A549 (cell line): ENCODE measurements around the gene ATP8B4. TPM values are rescaled to one million over a fixed set of nuclear protein-coding genes. Genes with fewer than 3 reads are reported as not detected.

ENCODE experiments used
- ATAC-seq, 2 experiments: fragments of 200-7000 bp in 1 of 2; fragments of >200 bp in 1 of 2; cut with Nextera tagmentation in 1 of 2; cut with Tn5 transposase in 1 of 2; 3 replicates each; pipeline versions ENCODE4 v1.8.0 to v1.9.1; 2018 to 2020; ENCODE audit warnings: mild to moderate bottlenecking in 1 of 2, moderate library complexity in 1 of 2
- CTCF ChIA-PET: fragments of 300-600 bp; sonication (Branson Sonifier 250); formaldehyde crosslinking; extraction: SDS; loops from one replicate; lab custom pipeline; 2021; ENCODE audit warnings: antibody characterized with exemption, inconsistent platforms; lab: Yijun Ruan, JAX
- POLR2A ChIA-PET: fragments of 350-600 bp; formaldehyde crosslinking; extraction: SDS; loops from one replicate; lab custom pipeline; 2021; ENCODE audit warnings: antibody characterized with exemption, inconsistent platforms; lab: Yijun Ruan, JAX
- DNase-seq, 2 experiments: peaks; one replicate each; pipeline versions ENCODE4 v3.0.0 to v3.0.0-alpha.2; 2011 to 2016; ENCODE audit warnings: low read depth in 1 of 2, low spot score in 1 of 2
- FAIRE-seq: peaks from 2 replicates; lab custom pipeline; 2011; peaks lifted over from hg19 to GRCh38; lab: Jason Lieb, UNC
- H3K27ac ChIP-seq, 2 experiments: fragments of >200 bp; sonication (Bioruptor Twin); formaldehyde crosslinking; 3 replicates each; pipeline ENCODE4 v1.5.1; 2016 to 2017
- H3K4me1 ChIP-seq: fragments of >200 bp; sonication (Bioruptor Twin); formaldehyde crosslinking; 3 replicates; pipeline ENCODE4 v1.6.1; 2016
- H3K4me2 ChIP-seq: fragments of >200 bp; sonication (Bioruptor Twin); formaldehyde crosslinking; 3 replicates; pipeline ENCODE4 v1.6.1; 2016
- H3K4me3 ChIP-seq: fragments of >200 bp; sonication (Bioruptor Twin); formaldehyde crosslinking; 3 replicates; pipeline ENCODE4 v1.5.1; 2016
- H3K9me3 ChIP-seq: fragments of >200 bp; sonication (Bioruptor Twin); formaldehyde crosslinking; 3 replicates; pipeline ENCODE4 v1.6.1; 2016
- BHLHE40 ChIP-seq: IDR thresholded peaks from 2 replicates; pipeline ENCODE4 v1.6.1; 2012; ENCODE audit warnings: low read depth, low read length, inconsistent platforms
- CEBPB ChIP-seq, 2 experiments: fragments of >200 bp in 1 of 2; sonication (Bioruptor Twin) in 1 of 2; formaldehyde crosslinking in 1 of 2; IDR thresholded peaks; 2 replicates each; pipeline ENCODE4 v1.6.1; 2012 to 2016
- EHF ChIP-seq: fragments of 250-450 bp; sonication (Bioruptor Pico); IDR thresholded peaks from 2 replicates; pipeline ENCODE4 v1.5.0; 2020; ENCODE audit warnings: mild to moderate bottlenecking
- EHMT2 ChIP-seq: fragments of 200-600 bp; sonication (generic); IDR thresholded peaks from 2 replicates; pipeline ENCODE4 v1.6.1; 2016; ENCODE audit warnings: antibody characterized with exemption, low read depth, mild to moderate bottlenecking, moderate library complexity
- ESRRA ChIP-seq: fragments of 150-350 bp; IDR thresholded peaks from 2 replicates; pipeline ENCODE4 v1.6.1; 2014; ENCODE audit warnings: mild to moderate bottlenecking, low read length, borderline replicate concordance
- FOXS1 ChIP-seq: fragments of 250-450 bp; sonication (Bioruptor Pico); IDR thresholded peaks from 2 replicates; pipeline ENCODE4 v1.5.0; 2020; ENCODE audit warnings: mild to moderate bottlenecking, moderate library complexity
- HOXA7 ChIP-seq: fragments of 250-450 bp; sonication (Bioruptor Pico); IDR thresholded peaks from 2 replicates; pipeline ENCODE4 v1.5.0; 2020; ENCODE audit warnings: mild to moderate bottlenecking, moderate library complexity
- HOXB13 ChIP-seq: fragments of 250-450 bp; sonication (Bioruptor Pico); IDR thresholded peaks from 2 replicates; pipeline ENCODE4 v1.5.0; 2020; ENCODE audit warnings: low read depth, mild to moderate bottlenecking, moderate library complexity
- JUN ChIP-seq, 2 experiments: fragments of >200 bp; sonication (Bioruptor Twin); formaldehyde crosslinking; IDR thresholded peaks; 2 replicates in 1 of 2; 3 replicates in 1 of 2; pipeline ENCODE4 v1.6.1; 2016 to 2017
- KDM5A ChIP-seq: fragments of 200-600 bp; sonication (generic); IDR thresholded peaks from 2 replicates; pipeline ENCODE4 v1.6.1; 2016; ENCODE audit warnings: antibody characterized with exemption, mild to moderate bottlenecking
- MAZ ChIP-seq: fragments of 150-350 bp; IDR thresholded peaks from 2 replicates; pipeline ENCODE4 v1.6.1; 2014; ENCODE audit warnings: antibody characterized with exemption, low read depth, low read length, borderline replicate concordance
- NFE2L2 ChIP-seq: fragments of 150-350 bp; conservative IDR thresholded peaks from 2 replicates; pipeline ENCODE4 v1.6.1; 2014; ENCODE audit warnings: low read length
- NPAS2 ChIP-seq: fragments of 250-450 bp; sonication (Bioruptor Pico); IDR thresholded peaks from 2 replicates; pipeline ENCODE4 v1.8.0; 2022; ENCODE audit warnings: mild to moderate bottlenecking, moderate library complexity, borderline replicate concordance
- NR3C1 ChIP-seq: fragments of >200 bp; sonication (Bioruptor Twin); formaldehyde crosslinking; IDR thresholded peaks from 3 replicates; pipeline ENCODE4 v1.6.1; 2017
- RAD21 ChIP-seq, 2 experiments: fragments of >200 bp in 1 of 2; sonication (Bioruptor Twin) in 1 of 2; formaldehyde crosslinking in 1 of 2; IDR thresholded peaks in 1 of 2; conservative IDR thresholded peaks in 1 of 2; 2 replicates in 1 of 2; 3 replicates in 1 of 2; pipeline ENCODE4 v1.6.1; 2012 to 2018; ENCODE audit warnings: inconsistent platforms in 1 of 2
- SMC3 ChIP-seq: fragments of >200 bp; sonication (Bioruptor Twin); formaldehyde crosslinking; IDR thresholded peaks from 3 replicates; pipeline ENCODE4 v1.6.1; 2018; ENCODE audit warnings: inconsistent platforms
- WGBS: methylation state at CpG from one replicate; pipeline ENCODE4 v1.1.6; 2017; ENCODE audit errors: missing lambda C conversion rate; 5-methylcytosine and 5-hydroxymethylcytosine counted together
- polyA plus RNA-seq, 4 experiments: library from polyadenylated mRNA; depleted of rRNA in 3 of 4; stranded (reverse); fragments of >200 nt; fragmentation: RNase III in 1 of 4; extraction: RNeasy Plus Mini Kit Qiagen cat#74134 plus additional on column Dnase treatment in 1 of 4; gene quantifications; 2 replicates in 3 of 4; 3 replicates in 1 of 4; pipeline ENCODE4 v1.2.3, GENCODE V29; 2011 to 2017
- TF ChIP-seq, protein P1 (sequence below): IDR thresholded peaks from 2 replicates; pipeline ENCODE4 v1.6.1; 2012; ENCODE audit warnings: low read depth, borderline replicate concordance
- TF ChIP-seq, protein P2 (sequence below): fragments of 150-350 bp; IDR thresholded peaks from 2 replicates; pipeline ENCODE4 v1.6.1; 2014; ENCODE audit warnings: low read depth, mild to moderate bottlenecking, low read length
- TF ChIP-seq, protein P3 (sequence below): fragments of 450-650 bp; IDR thresholded peaks from 2 replicates; pipeline ENCODE4 v1.6.1; 2014; ENCODE audit warnings: antibody characterized with exemption
- TF ChIP-seq, protein P4 (sequence below): IDR thresholded peaks from 2 replicates; pipeline ENCODE4 v1.6.1; 2012
- TF ChIP-seq, protein P5 (sequence below): fragments of >200 bp; sonication (Bioruptor Twin); formaldehyde crosslinking; IDR thresholded peaks from 3 replicates; pipeline ENCODE4 v1.5.1; 2016

The ATP8B4 gene
- polyA plus RNA-seq, 2 of the 4 experiments (the other 2 are of a cell fraction) = 0.88 to 1.7 TPM

DNA sequence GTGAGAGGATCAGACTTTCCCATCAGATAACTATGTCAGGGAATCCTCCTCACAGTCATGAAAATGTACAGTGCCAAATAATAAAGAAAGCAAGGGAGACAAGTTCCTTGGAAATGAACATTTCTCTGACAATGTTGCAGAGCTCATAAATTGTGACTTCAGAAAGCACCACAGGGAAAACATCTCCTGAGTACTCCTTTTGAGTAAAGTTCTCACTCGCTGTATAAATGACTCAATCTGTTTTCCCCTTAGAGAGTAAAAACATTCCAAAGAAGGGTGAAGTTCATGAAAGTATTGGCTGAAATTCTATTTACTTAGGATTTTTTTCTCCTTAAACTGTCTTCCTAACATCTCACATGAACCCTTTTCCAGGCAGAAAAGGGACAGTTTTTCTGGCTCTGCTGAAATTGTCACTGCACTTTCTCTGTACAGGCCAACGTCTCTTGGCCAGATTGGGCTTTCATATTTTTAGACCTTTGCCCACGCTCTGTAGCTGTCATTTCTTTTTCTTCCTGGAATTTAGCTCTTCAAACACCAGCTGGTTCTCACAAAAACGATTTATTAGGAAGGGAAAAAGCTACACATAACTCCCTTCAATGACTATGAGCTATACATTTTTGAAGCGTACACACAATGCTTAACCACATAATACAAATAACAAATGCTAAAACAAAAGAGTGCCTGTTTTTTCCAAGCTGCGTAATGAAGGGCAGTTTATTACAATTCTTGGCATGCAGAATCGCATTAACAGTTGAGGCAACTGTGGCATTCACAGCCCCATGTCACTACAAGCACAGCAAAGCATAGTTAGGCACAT is 216.1 kb downstream of the ATP8B4 start:
- H3K27ac ChIP-seq = peak overlapping the region; percentile 73 to 84
- H3K4me2 ChIP-seq = peak overlapping the region; percentile 48
- DNase-seq (peak in 1 of 2 experiments; percentile 39), FAIRE-seq (no peak), ATAC-seq (peak in 1 of 2 experiments; percentile 71; a peak in 3 of 6 replicates)
- 46% methylated on average over 7 of the region's 7 CpGs for WGBS
- no peak for TF ChIP-seq MAZ
- no peak for TF ChIP-seq BHLHE40
- TF ChIP-seq, protein P1, sequence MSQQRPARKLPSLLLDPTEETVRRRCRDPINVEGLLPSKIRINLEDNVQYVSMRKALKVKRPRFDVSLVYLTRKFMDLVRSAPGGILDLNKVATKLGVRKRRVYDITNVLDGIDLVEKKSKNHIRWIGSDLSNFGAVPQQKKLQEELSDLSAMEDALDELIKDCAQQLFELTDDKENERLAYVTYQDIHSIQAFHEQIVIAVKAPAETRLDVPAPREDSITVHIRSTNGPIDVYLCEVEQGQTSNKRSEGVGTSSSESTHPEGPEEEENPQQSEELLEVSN = no peak
- no peak for TF ChIP-seq ESRRA
- no peak for TF ChIP-seq NPAS2 (CRISPR knock-in tag)
- no peak for TF ChIP-seq EHMT2
- no peak for TF ChIP-seq CEBPB (IDR thresholded peaks at IDR 0.05)
- TF ChIP-seq, protein P2, sequence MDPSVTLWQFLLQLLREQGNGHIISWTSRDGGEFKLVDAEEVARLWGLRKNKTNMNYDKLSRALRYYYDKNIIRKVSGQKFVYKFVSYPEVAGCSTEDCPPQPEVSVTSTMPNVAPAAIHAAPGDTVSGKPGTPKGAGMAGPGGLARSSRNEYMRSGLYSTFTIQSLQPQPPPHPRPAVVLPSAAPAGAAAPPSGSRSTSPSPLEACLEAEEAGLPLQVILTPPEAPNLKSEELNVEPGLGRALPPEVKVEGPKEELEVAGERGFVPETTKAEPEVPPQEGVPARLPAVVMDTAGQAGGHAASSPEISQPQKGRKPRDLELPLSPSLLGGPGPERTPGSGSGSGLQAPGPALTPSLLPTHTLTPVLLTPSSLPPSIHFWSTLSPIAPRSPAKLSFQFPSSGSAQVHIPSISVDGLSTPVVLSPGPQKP = no peak
- H3K4me1 ChIP-seq = peaks cover 50% of the 10 kb centered on the region
- POLR2A ChIA-PET = interaction anchor here (0.9 kb wide), 1 partner anchor 101 kb away, joined by 4 read pairs; no protein-coding TSS in a partner anchor
- no peaks in the 10 kb centered on the region for H3K9me3 ChIP-seq
- H3K4me3 ChIP-seq = no peak overlapping the region
- CTCF ChIA-PET = interaction anchor here (0.6 to 5.7 kb wide), 21 partner anchors 11 to 668 kb away, joined by 3 to 33 read pairs (median 5); no protein-coding TSS in a partner anchor

DNA sequence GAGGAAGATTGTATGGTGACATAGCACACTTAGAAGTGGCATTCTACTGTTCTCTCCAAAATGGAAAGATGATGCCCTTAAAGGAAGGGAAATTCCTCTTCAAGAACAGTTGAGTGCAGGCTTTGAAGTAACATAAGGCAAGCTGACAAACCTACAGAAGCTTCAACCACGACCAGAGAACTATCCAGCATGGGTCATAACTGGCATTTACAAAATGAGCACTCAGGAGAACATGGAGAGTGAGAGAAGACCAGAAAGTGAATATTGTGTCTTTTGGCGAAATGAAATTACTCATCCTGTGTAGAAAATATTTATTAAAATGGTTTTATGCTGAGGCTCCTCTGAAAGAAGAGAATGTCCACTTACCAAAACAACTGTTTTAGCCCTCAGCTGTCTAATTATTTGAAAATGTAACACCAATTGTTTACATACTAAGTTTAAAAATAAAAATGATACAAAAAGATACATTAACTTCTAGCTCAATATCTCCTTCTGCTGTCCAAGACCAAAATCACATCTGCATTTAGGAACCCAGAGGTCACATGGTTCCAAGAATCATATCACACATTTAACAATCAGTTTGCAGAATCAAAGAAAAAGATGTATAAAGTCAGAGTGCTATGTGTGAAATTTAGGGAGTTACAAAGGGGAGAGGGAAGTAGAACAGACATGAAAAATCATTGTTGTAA is 216.9 kb downstream of the ATP8B4 start:
- ATAC-seq (peak in 1 of 2 experiments; percentile 66; a peak in 3 of 6 replicates), DNase-seq (peak in 1 of 2 experiments; percentile 49), FAIRE-seq (peak; percentile 98)
- TF ChIP-seq KDM5A = no peak
- TF ChIP-seq, protein P3, sequence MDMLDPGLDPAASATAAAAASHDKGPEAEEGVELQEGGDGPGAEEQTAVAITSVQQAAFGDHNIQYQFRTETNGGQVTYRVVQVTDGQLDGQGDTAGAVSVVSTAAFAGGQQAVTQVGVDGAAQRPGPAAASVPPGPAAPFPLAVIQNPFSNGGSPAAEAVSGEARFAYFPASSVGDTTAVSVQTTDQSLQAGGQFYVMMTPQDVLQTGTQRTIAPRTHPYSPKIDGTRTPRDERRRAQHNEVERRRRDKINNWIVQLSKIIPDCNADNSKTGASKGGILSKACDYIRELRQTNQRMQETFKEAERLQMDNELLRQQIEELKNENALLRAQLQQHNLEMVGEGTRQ = peak; percentile 68
- peak; percentile 69; the same call in 1 of the 2 replicates for TF ChIP-seq HOXB13 (CRISPR knock-in tag)
- peak; percentile 26; the same call in 1 of the 2 replicates for TF ChIP-seq HOXA7 (CRISPR knock-in tag)
- no peak for TF ChIP-seq NR3C1
- no peak for TF ChIP-seq JUN (IDR thresholded peaks at IDR 0.05)
- TF ChIP-seq EHF (CRISPR knock-in tag) = no peak
- TF ChIP-seq NFE2L2 = no peak
- TF ChIP-seq, protein P4, sequence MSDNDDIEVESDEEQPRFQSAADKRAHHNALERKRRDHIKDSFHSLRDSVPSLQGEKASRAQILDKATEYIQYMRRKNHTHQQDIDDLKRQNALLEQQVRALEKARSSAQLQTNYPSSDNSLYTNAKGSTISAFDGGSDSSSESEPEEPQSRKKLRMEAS = 0 out of 2 replicates have a peak, but pooled peaks have one; percentile 4
- TF ChIP-seq SMC3 = peak; percentile 86
- TF ChIP-seq, protein P5, sequence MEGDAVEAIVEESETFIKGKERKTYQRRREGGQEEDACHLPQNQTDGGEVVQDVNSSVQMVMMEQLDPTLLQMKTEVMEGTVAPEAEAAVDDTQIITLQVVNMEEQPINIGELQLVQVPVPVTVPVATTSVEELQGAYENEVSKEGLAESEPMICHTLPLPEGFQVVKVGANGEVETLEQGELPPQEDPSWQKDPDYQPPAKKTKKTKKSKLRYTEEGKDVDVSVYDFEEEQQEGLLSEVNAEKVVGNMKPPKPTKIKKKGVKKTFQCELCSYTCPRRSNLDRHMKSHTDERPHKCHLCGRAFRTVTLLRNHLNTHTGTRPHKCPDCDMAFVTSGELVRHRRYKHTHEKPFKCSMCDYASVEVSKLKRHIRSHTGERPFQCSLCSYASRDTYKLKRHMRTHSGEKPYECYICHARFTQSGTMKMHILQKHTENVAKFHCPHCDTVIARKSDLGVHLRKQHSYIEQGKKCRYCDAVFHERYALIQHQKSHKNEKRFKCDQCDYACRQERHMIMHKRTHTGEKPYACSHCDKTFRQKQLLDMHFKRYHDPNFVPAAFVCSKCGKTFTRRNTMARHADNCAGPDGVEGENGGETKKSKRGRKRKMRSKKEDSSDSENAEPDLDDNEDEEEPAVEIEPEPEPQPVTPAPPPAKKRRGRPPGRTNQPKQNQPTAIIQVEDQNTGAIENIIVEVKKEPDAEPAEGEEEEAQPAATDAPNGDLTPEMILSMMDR = peak; percentile 72
- TF ChIP-seq FOXS1 = no peak
- peak; percentile 78 to 85 for TF ChIP-seq RAD21 (conservative IDR thresholded peaks at IDR 0.05 in 1 of 2, IDR thresholded peaks at IDR 0.05 in 1 of 2)
- no peaks in the 10 kb centered on the region for H3K9me3 ChIP-seq
- peak overlapping the region; percentile 73 to 84 for H3K27ac ChIP-seq
- POLR2A ChIA-PET = interaction anchor here (0.9 kb wide), 1 partner anchor 102 kb away, joined by 4 read pairs; no protein-coding TSS in a partner anchor
- H3K4me1 ChIP-seq = peaks cover 57% of the 10 kb centered on the region
- peak overlapping the region; percentile 48 for H3K4me2 ChIP-seq
- H3K4me3 ChIP-seq = no peak overlapping the region
- CTCF ChIA-PET = interaction anchor here (0.6 to 5.7 kb wide), 25 partner anchors 10 to 667 kb away, joined by 3 to 33 read pairs (median 4); no protein-coding TSS in a partner anchor
- 37% methylated on average over 2 of the region's 2 CpGs for WGBS
